Mesenchymal stem cell (in vitro differentiated cells and primary cell): ENCODE data around the gene B9D1.

Source experiments
- DNase-seq: peaks from one replicate; pipeline ENCODE4 v3.0.0-alpha.2; 2013
- H2AFZ ChIP-seq: one replicate; pipeline ENCODE4 v1.6.1; 2013; ENCODE audit warnings: low read depth, mild to moderate bottlenecking, control low read depth, inconsistent platforms, low read length, moderate library complexity
- H2AK5ac ChIP-seq: 2 replicates; pipeline ENCODE4 v1.6.1; 2013; ENCODE audit warnings: low read length, moderate library complexity, mild to moderate bottlenecking, inconsistent platforms; ENCODE audit not compliant: severe bottlenecking
- H2BK120ac ChIP-seq: one replicate; pipeline ENCODE4 v1.6.1; 2013; ENCODE audit warnings: low read depth, mild to moderate bottlenecking, inconsistent platforms, low read length, moderate library complexity
- H2BK12ac ChIP-seq, 2 experiments: one replicate each; pipeline ENCODE4 v1.6.1; 2013; ENCODE audit warnings: inconsistent platforms in 2 of 2, low read length in 2 of 2, mild to moderate bottlenecking in 2 of 2, moderate library complexity in 2 of 2, control low read depth in 1 of 2
- H2BK15ac ChIP-seq: one replicate; pipeline ENCODE4 v1.6.1; 2013; ENCODE audit warnings: mild to moderate bottlenecking, low read depth, inconsistent platforms; ENCODE audit not compliant: poor library complexity, severe bottlenecking
- H2BK5ac ChIP-seq: 2 replicates; pipeline ENCODE4 v1.6.1; 2013; ENCODE audit warnings: low read depth, mild to moderate bottlenecking, low read length, control low read depth, inconsistent platforms; ENCODE audit not compliant: poor library complexity, severe bottlenecking
- H3K14ac ChIP-seq, 2 experiments: one replicate each; pipeline ENCODE4 v1.6.1; 2013; ENCODE audit warnings: inconsistent platforms in 2 of 2, low read length in 2 of 2, control low read depth in 1 of 2, mild to moderate bottlenecking in 1 of 2, moderate library complexity in 1 of 2
- H3K18ac ChIP-seq, 2 experiments: one replicate each; pipeline ENCODE4 v1.6.1; 2013; ENCODE audit warnings: inconsistent platforms in 2 of 2, low read length in 2 of 2, control low read depth in 1 of 2, low read depth in 1 of 2, mild to moderate bottlenecking in 1 of 2
- H3K23ac ChIP-seq, 2 experiments: one replicate each; pipeline ENCODE4 v1.6.1; 2013; ENCODE audit warnings: inconsistent platforms in 2 of 2, low read length in 2 of 2, mild to moderate bottlenecking in 2 of 2, moderate library complexity in 2 of 2, control low read depth in 1 of 2
- H3K27ac ChIP-seq: 2 replicates; pipeline ENCODE4 v1.5.1; 2013; ENCODE audit warnings: mild to moderate bottlenecking, moderate library complexity, low read length, control low read depth, inconsistent platforms; ENCODE audit not compliant: poor library complexity, severe bottlenecking
- H3K27me3 ChIP-seq, 2 experiments: 2 replicates each; pipeline versions ENCODE4 v1.6.1 to v1.7.0; 2013; ENCODE audit warnings: low read length in 2 of 2, mild to moderate bottlenecking in 2 of 2, moderate library complexity in 2 of 2, control low read depth in 1 of 2, inconsistent platforms in 1 of 2; ENCODE audit not compliant: control insufficient read depth in 1 of 2, insufficient read depth in 1 of 2
- H3K36me3 ChIP-seq, 2 experiments: 2 replicates each; pipeline versions ENCODE4 v1.6.1 to v1.7.0; 2013; ENCODE audit warnings: low read length in 2 of 2, control low read depth in 1 of 2, inconsistent platforms in 1 of 2, low read depth in 1 of 2, mild to moderate bottlenecking in 1 of 2; ENCODE audit not compliant: insufficient read depth in 2 of 2, control insufficient read depth in 1 of 2
- H3K4ac ChIP-seq, 2 experiments: one replicate each; pipeline ENCODE4 v1.6.1; 2013; ENCODE audit warnings: inconsistent platforms in 2 of 2, low read length in 2 of 2, mild to moderate bottlenecking in 2 of 2, moderate library complexity in 2 of 2, control low read depth in 1 of 2, low read depth in 1 of 2
- H3K4me1 ChIP-seq: 2 replicates; pipeline ENCODE4 v1.6.1; 2013; ENCODE audit warnings: low read depth, low read length, control low read depth; ENCODE audit not compliant: control insufficient read depth, insufficient read depth
- H3K4me2 ChIP-seq: 2 replicates; pipeline ENCODE4 v1.6.1; 2013; ENCODE audit warnings: low read length, mild to moderate bottlenecking, inconsistent platforms; ENCODE audit not compliant: poor library complexity, severe bottlenecking
- H3K4me3 ChIP-seq, 2 experiments: 2 replicates each; pipeline versions ENCODE4 v1.5.1 to v1.7.0; 2013; ENCODE audit warnings: low read length in 2 of 2, mild to moderate bottlenecking in 2 of 2, control low read depth in 1 of 2, low read depth in 1 of 2; ENCODE audit not compliant: insufficient read depth in 1 of 2
- H3K79me1 ChIP-seq: replicated peaks from 2 replicates; pipeline ENCODE4 v1.6.1; 2013; ENCODE audit warnings: mild to moderate bottlenecking, control low read depth, low read length, inconsistent platforms; ENCODE audit not compliant: poor library complexity, severe bottlenecking
- H3K9ac ChIP-seq: 2 replicates; pipeline ENCODE4 v1.7.0; 2013; ENCODE audit warnings: mild to moderate bottlenecking, low read length, moderate library complexity
- H3K9me3 ChIP-seq: 2 replicates; pipeline ENCODE4 v1.7.0; 2013; ENCODE audit warnings: mild to moderate bottlenecking, low read length; ENCODE audit not compliant: control insufficient read depth
- H4K8ac ChIP-seq: one replicate; pipeline ENCODE4 v1.6.1; 2013; ENCODE audit warnings: inconsistent platforms, mild to moderate bottlenecking, low read length, moderate library complexity
- H4K91ac ChIP-seq: one replicate; pipeline ENCODE4 v1.6.1; 2013; ENCODE audit warnings: mild to moderate bottlenecking, low read length, inconsistent platforms
- WGBS: methylation state at CpG from one replicate; pipeline ENCODE4 v1.1.7; 2013; ENCODE audit warnings: mixed read lengths; 5-methylcytosine and 5-hydroxymethylcytosine counted together

Gene B9D1

DNA sequence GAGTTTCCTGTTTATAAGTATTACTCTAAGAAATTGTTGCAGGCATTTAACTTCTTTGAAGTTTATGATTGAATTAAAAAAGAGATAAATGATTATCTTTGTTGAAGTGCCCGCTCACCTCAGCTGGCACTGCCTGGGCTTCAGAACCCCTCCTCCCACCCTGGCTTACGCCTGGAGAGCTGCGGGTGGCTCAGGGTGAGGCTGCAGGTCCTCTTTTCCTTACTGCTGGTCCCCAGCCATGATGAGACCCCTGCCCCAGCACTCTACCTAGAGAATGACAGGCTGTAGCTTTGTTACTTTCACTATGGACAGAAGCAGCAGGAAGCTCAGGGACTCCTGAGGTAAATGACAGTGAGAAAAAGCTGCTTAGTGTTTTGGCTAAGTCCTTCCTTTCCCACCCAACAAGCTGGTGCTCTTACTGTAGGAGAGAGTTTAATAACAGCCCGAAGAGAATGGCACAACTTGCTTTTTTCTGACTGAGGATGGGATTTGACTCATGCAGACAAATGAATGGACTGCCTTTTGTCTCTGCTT, 63.2 kb downstream of the B9D1 start:
- H3K4me2 ChIP-seq: no peak overlapping the region

DNA sequence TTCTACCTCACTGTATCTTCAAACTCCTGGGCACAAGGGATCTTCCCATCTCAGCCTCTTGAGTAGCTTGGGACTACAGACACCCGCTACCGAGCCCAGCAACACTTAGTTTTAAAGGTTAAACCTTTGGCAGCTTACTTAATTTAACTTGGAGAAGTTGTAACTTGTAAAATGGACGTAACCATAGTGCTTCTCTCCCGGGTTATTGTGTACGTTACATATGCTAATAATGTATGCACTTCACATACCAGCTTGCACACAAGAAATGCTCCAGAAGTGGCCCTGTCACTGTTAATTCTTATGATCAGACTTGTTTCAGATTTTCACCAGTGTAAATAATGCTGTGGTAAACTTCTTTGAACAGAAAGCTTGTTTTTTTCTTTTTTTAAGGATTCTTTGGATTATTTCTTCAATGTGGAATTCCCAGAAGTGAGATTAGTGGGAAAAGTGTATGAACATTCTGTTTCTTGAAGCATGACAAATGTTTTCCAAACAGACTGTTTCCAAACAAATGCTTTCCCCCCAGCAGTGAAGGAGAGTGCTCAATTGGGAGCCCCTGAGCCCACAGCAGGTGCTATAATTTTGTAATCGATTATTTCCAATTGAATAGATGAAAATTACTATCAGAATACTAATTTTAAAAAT, 63.8 kb downstream of the B9D1 start:
- H3K4ac ChIP-seq: no peak overlapping the region
- no peak overlapping the region for H3K23ac ChIP-seq
- H2BK5ac ChIP-seq: no peak overlapping the region
- no peak overlapping the region for H3K18ac ChIP-seq
- no peak overlapping the region for H2AK5ac ChIP-seq
- DNase-seq: peak; percentile 47
- no peak overlapping the region for H2BK120ac ChIP-seq
- no peak overlapping the region for H2BK15ac ChIP-seq
- H2BK12ac ChIP-seq: no peak overlapping the region
- H3K27me3 ChIP-seq: no peaks in the 10 kb centered on the region
- H2AFZ ChIP-seq: no peak overlapping the region
- no peak overlapping the region for H4K8ac ChIP-seq
- no peak overlapping the region for H3K14ac ChIP-seq
- H3K9me3 ChIP-seq: no peaks in the 10 kb centered on the region
- H3K4me3 ChIP-seq: no peak overlapping the region
- peaks cover 36% of the 10 kb centered on the region for H3K79me1 ChIP-seq
- H3K4me2 ChIP-seq: no peak overlapping the region
- peak overlapping the region; percentile 17 for H3K9ac ChIP-seq
- H3K36me3 ChIP-seq: peaks cover 15 to 20% of the 10 kb centered on the region in 2 experiments
- peaks cover 11% of the 10 kb centered on the region for H3K4me1 ChIP-seq
- H3K27ac ChIP-seq: no peak overlapping the region
- H4K91ac ChIP-seq: no peak overlapping the region
- WGBS: 52% methylated on average over 3 of the region's 6 CpGs

More for the DNA sequence above, 63.2 kb downstream of the B9D1 start:
- Histone ChIP-seq H4K8ac (no peak overlapping the region), H3K9ac (no peak overlapping the region), H3K4me3 (no peak overlapping the region), H3K4ac (no peak overlapping the region), H2AFZ (no peak overlapping the region), H3K27ac (no peak overlapping the region), H2BK15ac (no peak overlapping the region), H3K4me1 (peaks cover 14% of the 10 kb centered on the region), H2AK5ac (no peak overlapping the region), H3K27me3 (no peaks in the 10 kb centered on the region), H3K18ac (no peak overlapping the region), H3K79me1 (peaks cover 34% of the 10 kb centered on the region), H3K14ac (no peak overlapping the region), H3K36me3 (peaks cover 16 to 20% of the 10 kb centered on the region in 2 experiments), H3K9me3 (no peaks in the 10 kb centered on the region), H3K23ac (no peak overlapping the region), H2BK12ac (no peak overlapping the region), H2BK5ac (no peak overlapping the region), H2BK120ac (no peak overlapping the region), H4K91ac (no peak overlapping the region)
- no peak for DNase-seq
- 98% methylated on average over 4 of the region's 4 CpGs for WGBS

DNA sequence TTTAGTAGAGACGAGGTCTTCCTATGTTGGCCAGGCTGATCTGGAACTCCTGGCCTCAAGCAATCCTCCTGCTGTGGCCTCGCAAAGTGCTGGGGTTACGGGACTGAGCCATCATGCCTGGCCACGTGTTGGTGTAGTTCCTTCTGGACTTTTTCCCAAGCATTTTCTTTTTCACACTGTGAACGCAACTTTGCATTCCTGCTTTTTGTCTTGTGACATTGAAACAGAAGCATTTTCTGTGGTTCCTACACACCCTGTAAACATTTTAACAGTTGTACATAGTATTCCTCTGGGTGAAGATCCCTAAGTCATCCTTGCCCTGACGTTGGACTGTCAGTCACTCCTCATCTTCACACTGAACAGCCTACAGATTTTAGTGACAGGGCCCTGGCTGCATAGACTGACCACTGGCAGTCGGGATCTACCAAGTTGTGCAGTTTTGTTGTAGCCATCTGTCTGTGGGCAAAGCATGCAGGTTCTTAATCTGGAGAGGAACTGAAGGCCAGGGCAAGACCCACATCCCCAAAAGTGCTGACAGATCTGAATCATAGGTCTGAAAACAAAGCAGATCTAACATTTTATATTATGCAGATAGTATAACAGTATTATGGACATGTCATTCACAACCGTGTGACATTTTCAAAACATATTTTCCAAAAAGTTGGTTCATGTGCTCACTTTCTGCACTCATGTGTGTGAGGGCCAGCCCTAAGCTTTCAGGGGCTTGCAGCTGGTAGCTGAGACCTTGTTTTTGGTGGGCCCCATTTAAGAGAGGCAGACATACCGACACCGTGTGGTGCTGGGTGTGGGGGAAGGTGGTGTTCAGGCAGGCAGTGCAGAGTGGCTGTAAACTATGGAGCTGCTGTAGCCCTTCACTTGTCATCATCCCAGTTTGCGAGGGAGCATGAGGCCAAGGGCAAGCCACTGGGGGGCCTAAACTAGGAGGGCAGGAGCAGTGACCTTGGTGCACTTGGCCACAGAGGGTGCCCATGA, 65.4 kb downstream of the B9D1 start:
- no peak overlapping the region for H2BK15ac ChIP-seq
- H3K23ac ChIP-seq: no peak overlapping the region
- H2BK120ac ChIP-seq: no peak overlapping the region
- H2AFZ ChIP-seq: no peak overlapping the region
- H3K36me3 ChIP-seq: peaks cover 12 to 17% of the 10 kb centered on the region in 2 experiments
- 79% methylated on average over 11 of the region's 11 CpGs for WGBS
- H2AK5ac ChIP-seq: no peak overlapping the region
- peak overlapping the region; percentile 32 for H4K8ac ChIP-seq
- H3K4ac ChIP-seq: no peak overlapping the region
- no peak overlapping the region for H3K4me3 ChIP-seq
- no peak overlapping the region for H3K9ac ChIP-seq
- no peak overlapping the region for H3K27ac ChIP-seq
- peaks cover 34% of the 10 kb centered on the region for H3K79me1 ChIP-seq
- H3K14ac ChIP-seq: peak overlapping the region in 1 of 2 experiments; percentile 9
- H3K4me1 ChIP-seq: peaks cover 6% of the 10 kb centered on the region
- DNase-seq: peak; percentile 59
- H2BK5ac ChIP-seq: no peak overlapping the region
- H3K27me3 ChIP-seq: no peaks in the 10 kb centered on the region
- H3K4me2 ChIP-seq: no peak overlapping the region
- H3K18ac ChIP-seq: peak overlapping the region in 1 of 2 experiments; percentile 31
- peak overlapping the region in 1 of 2 experiments; percentile 11 for H2BK12ac ChIP-seq
- H3K9me3 ChIP-seq: no peaks in the 10 kb centered on the region
- no peak overlapping the region for H4K91ac ChIP-seq
